GM12872 (cell line): ENCODE data around the gene BPIFB3.

Source experiments
- TF ChIP-seq, protein P1 (sequence below): IDR thresholded peaks from 3 replicates; pipeline ENCODE4 v1.5.1; 2011; ENCODE audit warnings: low read depth, mild to moderate bottlenecking, low read length, moderate library complexity; ENCODE audit not compliant: insufficient read depth

Gene BPIFB3

DNA sequence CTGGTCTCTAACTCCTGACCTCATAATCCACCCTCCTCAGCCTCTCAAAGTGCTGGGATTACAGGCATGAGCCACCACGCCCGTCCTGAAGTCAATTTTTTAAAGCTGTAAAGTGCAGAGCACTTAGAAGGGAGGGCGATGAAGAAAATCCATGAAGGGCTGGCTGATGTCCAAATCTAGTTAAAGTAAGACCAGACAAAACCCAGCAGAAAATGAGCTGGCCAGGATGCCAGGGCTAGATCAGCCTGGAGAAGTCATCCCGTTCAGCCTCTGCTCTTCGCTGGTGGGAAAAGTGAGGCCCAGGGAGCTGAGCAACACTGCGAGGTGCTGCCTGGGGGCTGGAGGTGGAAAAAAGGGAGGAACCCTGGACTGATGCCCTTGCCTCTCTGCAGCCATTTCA lies 28.8 kb downstream of the BPIFB3 start:
- TF ChIP-seq, protein P1, sequence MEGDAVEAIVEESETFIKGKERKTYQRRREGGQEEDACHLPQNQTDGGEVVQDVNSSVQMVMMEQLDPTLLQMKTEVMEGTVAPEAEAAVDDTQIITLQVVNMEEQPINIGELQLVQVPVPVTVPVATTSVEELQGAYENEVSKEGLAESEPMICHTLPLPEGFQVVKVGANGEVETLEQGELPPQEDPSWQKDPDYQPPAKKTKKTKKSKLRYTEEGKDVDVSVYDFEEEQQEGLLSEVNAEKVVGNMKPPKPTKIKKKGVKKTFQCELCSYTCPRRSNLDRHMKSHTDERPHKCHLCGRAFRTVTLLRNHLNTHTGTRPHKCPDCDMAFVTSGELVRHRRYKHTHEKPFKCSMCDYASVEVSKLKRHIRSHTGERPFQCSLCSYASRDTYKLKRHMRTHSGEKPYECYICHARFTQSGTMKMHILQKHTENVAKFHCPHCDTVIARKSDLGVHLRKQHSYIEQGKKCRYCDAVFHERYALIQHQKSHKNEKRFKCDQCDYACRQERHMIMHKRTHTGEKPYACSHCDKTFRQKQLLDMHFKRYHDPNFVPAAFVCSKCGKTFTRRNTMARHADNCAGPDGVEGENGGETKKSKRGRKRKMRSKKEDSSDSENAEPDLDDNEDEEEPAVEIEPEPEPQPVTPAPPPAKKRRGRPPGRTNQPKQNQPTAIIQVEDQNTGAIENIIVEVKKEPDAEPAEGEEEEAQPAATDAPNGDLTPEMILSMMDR = no peak

DNA sequence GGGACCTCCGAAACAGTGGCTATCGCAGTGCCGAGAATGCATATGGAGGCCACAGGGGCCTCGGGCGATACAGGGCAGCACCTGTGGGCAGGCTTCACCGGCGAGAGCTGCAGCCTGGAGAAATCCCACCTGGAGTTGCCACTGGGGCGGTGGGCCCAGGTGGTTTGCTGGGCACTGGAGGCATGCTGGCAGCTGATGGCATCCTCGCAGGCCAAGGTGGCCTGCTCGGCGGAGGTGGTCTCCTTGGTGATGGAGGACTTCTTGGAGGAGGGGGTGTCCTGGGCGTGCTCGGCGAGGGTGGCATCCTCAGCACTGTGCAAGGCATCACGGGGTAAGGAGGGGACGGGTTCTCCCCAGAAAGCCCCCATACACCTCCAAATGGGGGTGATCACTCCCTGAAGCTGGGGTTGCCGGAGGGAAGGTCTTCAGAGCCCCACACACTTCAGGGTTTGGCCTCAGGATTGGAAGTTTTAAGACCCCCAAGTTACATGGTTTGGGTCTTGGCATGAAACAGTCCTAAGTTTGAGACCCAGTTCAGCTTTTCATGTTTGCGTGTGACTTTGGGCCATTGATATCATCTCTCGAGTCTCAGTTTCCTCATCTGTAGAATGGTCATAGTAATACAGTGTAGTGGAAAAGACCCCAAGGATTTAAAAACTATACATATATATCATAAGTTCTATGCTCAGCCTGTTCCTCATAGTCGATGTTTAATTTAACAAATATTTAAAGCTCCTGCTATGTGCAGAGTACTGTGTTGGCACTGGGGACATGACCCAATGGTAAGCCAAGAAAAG lies 30.0 kb downstream of the BPIFB3 start:
- TF ChIP-seq, protein P1 = no peak

DNA sequence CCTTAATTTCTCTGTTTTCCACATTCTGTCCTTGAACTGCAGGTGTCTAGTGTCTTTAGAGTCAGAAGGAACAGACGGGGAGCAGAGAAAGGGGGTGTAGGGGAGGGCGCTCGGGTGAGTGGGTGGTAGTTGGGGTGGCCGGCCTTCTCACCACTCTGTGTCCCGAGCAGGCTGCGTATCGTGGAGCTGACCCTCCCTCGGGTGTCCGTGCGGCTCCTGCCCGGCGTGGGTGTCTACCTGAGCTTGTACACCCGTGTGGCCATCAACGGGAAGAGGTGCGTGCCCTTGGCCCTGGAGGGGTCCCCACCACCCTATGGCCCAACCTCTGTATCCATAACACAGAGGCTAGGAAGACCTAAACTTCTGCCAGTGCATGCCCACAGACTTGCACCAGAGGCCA lies 31.0 kb downstream of the BPIFB3 start:
- TF ChIP-seq, protein P1 = no peak

DNA sequence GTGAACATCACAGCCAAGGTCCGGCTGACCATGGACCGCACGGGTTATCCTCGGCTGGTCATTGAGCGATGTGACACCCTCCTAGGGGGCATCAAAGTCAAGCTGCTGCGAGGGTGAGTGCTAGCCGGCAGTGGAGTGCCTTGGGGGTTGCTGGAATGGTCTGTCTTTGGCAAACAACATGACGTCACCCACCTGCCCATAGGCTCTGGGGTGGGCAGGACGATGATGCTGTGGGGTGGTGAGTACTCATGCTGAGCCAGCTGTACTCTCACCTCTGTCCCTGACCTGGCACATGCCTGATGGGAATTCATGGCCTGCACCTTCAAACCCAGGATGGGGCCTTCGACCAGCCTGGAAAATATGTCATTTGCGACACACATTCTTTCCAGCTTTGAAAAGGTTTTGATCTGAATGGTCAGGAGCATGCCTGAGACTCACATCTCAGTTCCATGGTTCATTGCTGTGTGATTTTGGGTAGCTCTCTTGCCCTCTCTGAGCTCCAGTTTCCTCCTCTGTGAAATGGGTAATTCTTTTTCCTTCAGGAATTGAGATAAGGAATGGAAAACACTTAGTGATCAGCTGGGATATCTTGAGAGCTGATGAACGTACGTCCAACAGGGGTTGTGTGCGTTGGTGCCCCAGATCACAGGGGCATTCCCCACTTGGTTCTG lies 32.5 kb downstream of the BPIFB3 start:
- TF ChIP-seq, protein P1 = no peak

DNA sequence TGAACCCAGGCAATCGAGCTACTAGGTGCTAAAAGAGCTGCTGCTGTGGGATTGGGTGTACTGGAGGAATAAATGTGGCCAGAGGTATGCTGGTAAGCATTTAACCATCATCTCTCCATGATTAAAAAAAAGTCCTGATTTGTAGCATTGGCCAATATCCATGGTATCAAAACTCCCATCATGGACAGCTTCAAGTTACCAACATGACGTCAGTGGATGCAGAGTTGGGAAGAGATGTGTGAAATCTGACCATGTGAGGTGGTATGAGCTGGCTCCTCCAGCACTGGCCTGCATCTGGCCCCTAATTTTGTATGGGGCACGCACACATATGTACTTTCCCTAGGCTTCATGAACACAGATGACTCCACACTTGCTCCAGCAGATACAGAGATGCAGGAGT lies 37.4 kb downstream of the BPIFB3 start:
- TF ChIP-seq, protein P1 = no peak

DNA sequence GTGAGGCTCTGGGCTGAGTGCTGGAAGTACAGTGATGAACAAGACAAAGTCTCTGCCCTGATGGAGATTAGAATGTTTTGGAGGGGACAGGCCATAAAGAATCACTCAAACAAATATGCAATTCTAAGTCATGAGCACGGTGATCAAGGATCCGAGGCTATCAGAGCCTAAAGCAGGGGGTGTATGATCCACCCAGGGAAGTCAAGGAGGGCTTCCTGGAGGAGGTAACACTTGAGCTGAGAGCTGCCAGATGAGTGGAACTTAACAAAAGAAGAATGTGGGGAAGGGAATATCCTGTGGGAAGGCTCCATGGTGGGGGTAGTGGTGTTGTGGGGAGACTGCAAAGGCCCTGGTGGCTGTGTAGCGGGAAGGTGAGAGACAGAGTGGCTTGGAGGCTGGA lies 38.0 kb downstream of the BPIFB3 start:
- TF ChIP-seq, protein P1 = no peak

DNA sequence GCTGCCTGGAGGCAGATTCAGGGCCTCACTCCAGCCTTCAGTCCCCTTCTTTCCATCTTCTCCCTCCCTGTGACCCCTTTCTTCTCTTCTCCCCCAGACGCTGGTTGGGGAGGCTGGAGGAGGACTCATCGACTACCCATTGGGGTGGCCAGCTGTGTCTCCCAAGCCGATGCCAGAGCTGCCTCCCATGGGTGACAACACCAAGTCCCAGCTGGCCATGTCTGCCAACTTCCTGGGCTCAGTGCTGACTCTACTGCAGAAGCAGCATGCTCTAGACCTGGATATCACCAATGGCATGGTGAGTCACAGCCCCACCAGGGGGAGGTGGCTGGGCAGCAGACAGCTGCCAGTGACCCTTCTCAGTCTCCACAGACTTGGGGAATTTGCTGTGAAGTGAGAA lies 38.7 kb downstream of the BPIFB3 start:
- TF ChIP-seq, protein P1 = no peak
